HG02970 (cell line): Measurements from ENCODE around the gene SCYGR8.
"Not testable (repeated sequence)": the region's sequence is repeated elsewhere in the genome, so short reads cannot be mapped to it uniquely, and the experiment has no call there.

ENCODE experiments used
- ATAC-seq: cut with Tn5 transposase; IDR thresholded peaks from one replicate; pipeline ENCODE4 v1.9.1; 2021; ENCODE audit warnings: mild to moderate bottlenecking, moderate library complexity, moderate number of reproducible peaks; ENCODE audit not compliant: unreplicated experiment, low FRiP score

The SCYGR8 gene, protein sequence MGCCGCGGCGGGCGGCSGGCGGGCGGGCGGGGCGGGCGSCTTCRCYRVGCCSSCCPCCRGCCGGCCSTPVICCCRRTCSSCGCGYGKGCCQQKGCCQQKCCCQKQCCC

DNA sequence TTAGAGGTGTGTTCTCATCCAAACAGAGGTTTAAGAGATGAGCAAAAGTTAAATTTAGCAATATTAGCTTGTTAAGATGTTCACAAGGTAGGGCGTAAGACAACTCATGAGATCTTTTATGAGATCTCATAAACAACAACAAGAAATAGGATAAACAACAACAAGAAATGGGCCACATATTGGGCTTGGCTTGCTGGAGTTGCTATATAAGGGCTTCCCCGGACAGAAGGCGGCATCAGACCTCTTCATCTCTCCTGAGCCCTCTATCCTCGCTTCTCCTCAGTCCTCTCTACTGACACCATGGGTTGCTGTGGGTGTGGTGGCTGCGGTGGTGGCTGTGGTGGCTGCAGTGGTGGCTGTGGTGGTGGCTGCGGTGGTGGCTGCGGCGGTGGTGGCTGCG lies at the start of gene SCYGR8:
Gene SCYGR8 (plus strand): TSS at position 301 of the 400 bp plus-strand sequence. CDS start 0 bp downstream, at position 301.
- ATAC-seq, result no peak

DNA sequence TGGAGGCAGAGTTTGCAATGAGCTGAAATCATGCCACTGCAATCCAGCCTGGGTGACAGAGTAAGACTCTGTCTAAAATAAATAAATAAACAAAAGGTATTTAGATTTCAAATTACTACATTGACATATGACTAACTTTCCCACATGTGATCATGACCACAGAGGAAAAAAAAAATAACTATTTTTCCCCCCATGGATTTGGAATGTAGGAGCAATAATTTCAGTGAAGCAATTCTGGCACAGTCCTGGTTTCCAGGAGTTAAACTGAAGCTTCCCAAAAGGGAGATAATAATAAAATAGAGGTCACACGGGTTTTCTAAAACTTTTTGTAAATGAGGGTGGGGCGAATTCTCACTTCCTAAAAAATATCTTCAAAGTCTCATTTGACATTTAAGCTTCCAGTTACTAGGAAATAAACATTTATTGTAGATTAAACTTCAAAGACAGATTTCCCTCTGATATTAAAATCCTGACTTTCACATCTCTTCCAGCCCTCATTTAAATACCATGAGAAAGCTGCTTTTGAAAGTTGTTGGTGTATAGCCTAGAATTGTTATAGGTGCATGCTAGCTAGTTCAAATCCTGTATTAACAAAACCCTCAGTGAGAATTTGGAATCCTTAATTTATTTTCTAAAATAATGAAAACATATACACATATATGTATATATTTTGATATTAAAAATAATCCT lies 48.6 kb upstream of the SCYGR8 start:
- no peak for ATAC-seq

DNA sequence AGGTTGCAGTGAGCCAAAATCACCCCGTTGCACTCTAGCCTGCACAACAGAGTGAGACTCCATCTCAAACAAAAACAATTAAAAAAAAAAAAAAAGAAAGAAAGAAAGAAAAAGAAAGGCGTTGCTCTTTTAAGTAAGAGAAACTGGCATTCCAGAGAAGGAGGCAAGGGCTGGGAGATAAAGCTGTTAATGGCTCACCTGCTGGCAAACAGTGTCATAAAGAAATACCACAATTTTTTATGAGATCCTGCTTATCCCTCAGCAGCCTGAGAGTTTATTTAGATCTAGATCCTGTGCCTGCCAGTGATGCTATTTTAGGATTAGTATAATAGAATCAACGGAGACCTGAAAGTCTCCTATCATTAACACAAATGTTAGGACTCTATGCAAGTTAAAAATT lies 44.1 kb upstream of the SCYGR8 start:
- ATAC-seq, result no peak

DNA sequence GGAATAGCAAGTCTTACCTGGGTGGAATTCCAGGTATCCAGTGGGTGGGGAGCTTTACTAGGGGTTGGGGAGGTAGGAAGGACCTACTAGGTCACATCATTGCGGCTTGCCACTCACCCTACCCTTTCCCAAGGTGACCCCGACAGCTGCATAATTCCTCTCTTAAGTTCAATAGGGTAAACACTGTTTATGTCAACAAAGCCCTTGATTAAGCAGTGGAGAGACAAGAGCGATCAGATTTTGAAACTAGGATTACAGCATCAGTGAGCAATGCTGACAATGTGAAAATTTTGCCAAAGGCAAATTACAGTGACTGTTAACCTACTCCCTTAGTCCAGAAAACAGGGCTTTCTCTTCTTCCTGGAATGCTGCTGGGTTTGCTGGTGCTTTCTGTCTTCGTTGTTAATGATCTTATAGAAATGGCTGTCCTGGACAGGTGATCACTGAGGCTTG lies 42.4 kb upstream of the SCYGR8 start:
- no peak for ATAC-seq

DNA sequence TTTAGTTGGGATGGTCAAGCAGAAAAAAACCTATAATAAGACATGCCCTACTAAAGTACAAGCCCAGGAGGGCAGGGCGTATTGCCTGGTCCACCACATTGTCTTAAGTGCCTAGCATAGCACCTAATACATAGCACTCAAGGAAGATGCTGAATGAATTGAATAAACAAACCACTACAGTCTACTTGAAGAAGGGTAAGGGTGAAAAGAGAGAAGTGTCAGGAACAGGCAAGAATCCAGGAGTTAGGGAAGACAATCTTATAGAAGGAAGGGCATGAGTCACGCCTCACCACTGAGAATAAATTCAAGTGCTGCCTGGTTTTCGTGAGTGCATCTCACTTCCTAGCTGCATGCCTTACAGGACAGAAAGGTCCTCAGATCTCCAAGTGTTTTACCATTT lies 41.7 kb upstream of the SCYGR8 start:
- ATAC-seq, result no peak

DNA sequence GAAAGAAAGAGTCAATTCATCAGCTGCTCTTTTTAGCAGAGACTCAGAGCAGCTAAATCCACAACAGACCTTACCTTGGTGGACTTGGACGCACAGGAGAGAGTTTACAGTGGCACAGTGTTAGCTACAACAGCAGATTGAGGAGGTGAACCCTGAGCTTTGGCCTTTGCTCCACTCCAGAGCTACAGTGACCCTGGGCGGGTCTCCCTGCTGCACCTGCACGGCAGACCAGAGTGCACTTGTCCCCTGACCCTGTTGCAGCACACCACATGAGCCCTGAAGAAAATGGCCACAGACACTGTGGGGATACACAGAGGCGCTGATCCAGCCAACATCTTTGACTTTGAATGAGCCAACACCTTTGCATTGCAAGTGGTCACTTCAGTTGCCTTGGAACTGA lies 38.8 kb upstream of the SCYGR8 start:
- no peak for ATAC-seq

DNA sequence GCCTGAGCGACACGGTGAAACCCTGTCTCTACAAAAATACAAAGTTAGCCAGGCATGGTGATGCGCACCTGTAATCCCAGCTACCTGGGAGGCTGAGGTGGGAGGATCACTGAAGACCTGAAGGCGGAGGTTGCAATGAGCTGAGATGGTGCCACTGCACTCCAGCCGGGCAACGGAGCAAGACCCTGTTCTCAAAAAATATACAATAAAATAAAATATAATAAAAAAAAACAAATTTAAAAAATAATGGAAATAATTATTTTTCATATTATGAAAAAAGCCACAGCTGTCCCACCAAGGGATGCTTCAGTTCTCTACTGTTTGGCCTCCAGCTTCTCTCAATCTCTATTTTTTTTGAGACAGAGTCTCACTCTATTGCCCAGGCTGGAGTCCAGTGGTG lies 38.3 kb upstream of the SCYGR8 start:
- no peak for ATAC-seq

DNA sequence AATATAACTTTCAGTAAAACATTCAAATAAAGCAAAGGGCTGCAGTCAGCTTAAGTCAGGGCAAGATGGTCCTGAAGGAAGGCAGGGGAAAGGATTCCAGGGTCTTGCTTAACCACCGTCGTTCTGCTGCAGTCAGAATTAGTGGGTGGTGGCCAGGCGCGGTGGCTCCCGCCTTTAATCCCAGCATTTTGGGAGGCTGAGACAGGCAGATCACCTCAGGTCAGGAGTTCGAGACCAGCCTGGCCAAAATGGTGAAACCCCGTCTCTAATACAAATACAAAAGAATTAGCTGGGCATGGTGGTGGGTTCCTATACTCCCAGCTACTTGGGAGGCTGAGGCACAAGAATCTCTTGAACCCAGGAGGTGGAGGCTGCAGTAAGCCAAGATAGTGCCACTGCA lies 34.7 kb upstream of the SCYGR8 start:
- ATAC-seq, result no peak

DNA sequence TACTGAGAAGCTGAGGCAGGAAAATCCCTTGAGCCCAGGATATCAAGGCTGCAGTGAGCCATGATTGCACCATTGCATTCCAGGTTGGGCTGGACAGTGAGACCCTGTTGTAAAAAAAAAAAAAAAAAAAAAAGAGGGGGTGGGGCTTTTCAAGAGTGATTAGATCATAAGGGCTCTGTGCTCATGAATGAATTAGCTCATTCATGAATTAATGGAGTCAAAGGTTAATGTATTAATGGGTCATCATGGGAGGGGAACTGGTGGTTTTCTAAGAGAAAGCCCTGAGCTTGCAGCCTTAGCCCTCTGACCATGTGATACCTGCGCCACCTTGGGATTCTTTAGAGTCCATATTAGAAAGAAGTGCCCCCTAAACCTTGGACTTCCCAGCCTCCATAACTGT lies 32.4 kb upstream of the SCYGR8 start:
- ATAC-seq, result no peak

DNA sequence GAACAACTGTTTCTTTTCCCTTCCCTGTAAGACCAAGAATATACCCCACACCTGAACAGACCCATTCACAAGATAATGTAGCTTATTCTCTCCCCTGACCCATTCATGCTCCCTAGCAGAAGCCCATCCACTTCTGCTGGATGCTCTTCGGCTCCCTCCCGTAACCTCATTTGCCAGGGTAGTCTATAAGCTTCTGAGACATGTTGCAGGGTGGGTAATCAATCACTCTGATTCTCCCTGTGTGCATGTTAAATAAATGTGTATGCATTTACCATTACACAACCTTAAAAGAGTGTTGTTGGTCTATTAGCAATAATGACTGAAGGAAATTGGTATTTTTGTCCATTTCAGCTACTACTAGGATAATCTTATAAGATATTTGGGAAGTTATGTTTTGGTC lies 29.2 kb upstream of the SCYGR8 start:
- ATAC-seq, result no peak

DNA sequence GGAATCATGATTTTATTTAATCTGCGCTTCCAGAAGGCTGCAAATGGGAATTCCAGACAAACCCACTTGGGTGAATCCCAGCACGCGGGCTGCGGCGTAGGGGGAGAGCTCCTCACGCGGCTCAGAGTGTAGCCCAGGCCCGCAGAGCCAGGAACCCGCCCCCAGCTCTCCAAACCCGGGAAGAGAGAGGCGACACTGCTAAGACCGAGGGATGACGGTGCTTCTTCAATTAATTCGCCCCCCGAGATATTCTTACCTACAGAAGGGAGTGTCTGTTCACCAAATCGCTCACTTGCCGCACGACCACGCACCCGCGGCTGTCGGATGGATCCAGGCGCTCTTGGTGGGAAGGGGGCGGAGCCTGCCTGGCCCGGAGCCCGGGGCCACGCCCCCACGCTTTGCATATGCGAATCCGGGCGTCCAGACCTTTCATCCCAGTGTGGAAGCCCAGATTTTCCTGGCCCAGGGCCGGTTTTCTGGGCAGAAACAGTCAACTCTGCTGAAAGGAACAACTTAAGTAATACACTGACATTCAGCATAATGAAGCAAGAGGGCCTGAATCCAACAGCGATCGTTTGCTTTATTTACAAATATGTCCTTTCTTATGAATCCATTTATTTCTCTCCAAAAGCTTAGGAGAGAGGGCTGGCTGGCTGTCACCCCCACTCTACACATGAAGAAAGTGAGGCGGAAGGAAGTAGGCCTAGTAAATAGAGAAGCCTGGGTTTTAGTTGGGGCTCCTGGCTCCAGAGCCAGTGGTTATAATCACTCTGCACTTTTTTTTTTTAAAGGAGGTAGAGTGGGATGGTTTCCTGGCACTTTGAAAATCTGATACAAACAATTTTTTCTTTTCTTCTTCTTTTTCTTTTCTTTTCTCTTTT lies 27.8 kb upstream of the SCYGR8 start, which contains the start of gene SLC19A3:
Gene SLC19A3 (minus strand): TSS at position 342 of the 881 bp plus-strand sequence. CDS start 15,710 bp downstream, outside the sequence.
- ATAC-seq, result no peak

DNA sequence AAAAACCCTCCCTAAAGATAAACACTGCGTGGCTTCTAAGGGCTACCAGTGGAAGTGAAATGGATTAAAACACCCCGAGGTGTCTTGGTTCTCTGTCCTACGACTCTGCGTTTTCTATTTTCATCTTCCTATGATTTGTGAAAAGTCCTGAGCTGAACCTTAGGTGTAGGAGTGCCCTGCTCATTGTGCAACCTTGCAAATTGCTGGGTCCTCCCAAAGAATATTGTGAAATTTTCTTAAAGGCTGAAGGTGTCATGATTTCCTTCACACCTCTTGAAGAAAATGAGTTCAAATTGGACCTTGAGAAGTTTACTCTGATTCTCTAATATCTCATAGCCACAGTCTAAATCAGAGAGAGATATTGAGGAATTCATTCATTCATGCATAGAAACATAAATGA lies 26.1 kb upstream of the SCYGR8 start:
- no peak for ATAC-seq

DNA sequence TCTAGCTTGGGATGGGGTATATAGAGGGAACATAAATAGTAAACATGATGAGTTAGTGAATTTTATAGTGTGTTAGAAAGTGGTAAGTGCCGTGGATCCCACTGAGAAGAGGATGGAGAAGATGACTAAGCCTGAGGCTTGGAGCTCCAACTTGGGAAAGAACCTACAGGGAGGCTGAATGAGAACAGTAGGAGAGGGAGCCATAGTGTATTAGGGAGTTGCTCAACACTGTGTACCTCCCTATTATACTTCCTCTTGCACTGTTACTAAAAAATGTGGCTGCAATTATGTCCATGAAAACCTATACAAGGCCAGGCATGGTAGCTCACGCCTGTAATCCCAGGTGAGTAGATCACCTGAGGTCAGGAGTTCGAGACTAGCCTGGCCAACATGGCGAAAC lies 25.0 kb upstream of the SCYGR8 start:
- ATAC-seq, result no peak

DNA sequence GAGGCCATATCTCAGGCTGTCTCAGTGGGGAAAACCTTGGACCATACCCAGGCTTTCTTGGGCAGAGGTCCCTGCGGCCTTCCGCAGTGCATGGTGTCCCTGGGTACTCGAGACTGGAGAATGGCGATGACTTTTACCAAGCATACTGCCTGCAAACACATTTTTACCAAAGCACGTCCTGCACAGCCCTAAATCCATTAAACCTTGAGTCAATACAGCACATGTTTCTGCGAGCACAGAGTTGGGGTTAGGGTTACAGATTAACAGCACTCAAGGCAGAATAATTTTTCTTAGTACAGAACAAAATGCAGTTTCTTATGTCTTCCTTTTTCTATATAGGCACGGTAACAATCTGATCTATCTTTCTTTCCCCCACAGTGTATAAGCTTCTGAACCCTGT lies 22.9 kb upstream of the SCYGR8 start:
- ATAC-seq, result not testable (repeated sequence)

DNA sequence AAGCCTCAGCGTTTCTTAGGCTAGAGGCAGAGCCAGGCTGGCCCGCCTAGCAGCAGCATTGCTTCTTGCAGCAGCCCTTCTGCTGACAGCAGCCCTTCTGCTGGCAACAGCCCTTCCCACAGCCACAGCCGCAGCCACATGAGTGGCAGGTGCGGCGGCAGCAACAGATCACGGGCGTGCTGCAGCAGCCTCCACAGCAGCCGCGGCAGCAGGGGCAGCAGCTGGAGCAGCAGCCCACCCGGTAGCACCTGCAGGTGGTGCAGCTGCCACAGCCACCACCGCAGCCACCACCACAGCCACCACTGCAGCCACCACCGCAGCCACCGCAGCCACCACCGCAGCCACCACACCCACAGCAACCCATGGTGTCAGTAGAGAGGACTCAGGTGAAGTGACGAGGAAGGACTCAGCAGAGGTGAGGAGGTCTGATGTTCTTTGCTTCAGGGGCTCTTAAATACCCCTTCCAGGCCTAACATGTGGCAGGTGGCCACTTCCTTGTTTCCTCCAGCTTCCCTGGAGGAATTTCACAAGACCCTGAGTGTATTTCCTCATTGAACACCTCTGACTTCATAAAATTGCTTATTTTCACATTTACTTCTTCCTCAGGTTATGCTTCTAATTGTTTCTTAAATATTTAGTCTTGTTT lies 21.2 kb upstream of the SCYGR8 start, which contains the start of gene SCYGR6:
Gene SCYGR6 (minus strand): TSS at position 364 of the 646 bp plus-strand sequence. CDS start 0 bp downstream, at position 364.
- no peak for ATAC-seq

DNA sequence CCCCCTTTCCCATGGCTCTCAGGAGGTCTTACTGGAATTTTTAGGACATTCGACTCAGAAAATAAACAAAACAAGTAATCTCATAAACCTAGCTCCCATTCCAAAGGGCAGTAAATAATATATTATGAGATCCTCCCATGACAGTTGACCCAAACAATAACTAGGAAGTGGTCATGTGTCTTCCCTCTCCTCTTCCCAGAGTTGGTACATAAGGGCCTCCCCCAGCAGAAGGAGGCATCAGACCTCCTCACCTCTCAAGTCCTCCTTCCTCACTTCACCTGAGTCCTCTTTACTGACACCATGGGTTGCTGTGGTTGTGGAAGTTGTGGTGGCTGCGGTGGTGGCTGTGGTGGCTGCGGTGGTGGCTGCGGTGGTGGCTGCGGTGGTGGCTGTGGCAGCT lies 17.7 kb upstream of the SCYGR8 start, which contains the start of gene SCYGR7:
Gene SCYGR7 (plus strand): TSS at position 301 of the 400 bp plus-strand sequence. CDS start 0 bp downstream, at position 301.
- ATAC-seq, result no peak

DNA sequence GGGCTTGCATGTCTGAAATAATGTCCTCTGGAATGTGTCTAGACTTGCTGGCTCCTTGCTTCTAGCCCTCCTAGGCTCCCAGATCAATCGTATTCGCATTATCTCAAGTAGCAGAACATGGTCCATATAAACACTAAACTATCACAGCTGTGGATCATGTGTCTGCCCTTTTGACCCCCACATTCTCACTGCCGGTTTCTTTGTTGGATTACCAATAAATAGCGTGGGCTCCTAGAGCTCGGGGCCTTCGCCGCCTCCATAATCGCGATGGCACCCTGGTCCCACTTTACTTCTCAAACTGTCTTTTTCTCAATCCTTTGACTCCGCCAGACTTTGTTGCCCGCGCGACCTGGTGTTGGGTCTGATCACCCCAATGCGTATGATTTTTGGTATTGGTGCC lies 6.3 kb upstream of the SCYGR8 start:
- no peak for ATAC-seq

DNA sequence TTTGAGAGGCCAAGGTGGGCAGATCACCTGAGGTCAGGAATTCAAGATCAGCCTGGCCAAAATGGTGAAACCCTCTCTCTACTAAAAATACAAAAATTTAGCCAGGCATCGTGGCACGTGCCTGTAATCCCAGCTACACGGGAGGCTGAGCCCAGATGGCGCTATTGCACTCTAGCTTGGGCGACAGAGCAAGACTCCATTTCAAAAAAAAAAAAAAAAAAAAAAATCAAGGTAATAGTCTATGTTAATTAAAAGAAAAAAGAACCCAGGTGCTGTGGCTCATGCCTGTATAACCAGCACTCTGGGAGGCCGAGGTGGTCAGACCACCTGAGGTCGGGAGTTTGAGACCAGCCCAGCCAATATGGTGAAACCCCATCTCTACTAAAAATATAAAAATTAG lies 5.0 kb upstream of the SCYGR8 start:
- ATAC-seq, result not testable (repeated sequence)

DNA sequence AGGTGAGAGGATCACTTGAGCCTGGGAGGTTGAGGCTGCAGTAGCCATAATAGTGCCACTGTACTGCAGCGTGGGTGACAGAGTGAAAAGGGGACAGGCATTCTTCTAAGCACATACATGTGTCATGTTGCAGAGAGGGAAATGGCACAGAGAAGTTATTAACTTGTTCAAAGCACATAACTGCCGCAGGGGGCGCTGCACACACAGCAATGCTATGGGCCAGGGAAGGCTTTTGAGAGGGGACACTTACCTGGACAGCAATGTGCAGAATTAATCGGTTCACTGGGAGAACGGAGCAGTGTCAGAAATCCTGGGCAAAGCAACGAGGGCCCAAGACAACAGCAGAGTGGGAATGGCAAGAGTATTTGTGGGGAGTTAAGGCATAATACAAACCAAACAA lies 2.4 kb downstream of the SCYGR8 start:
- ATAC-seq, result no peak

DNA sequence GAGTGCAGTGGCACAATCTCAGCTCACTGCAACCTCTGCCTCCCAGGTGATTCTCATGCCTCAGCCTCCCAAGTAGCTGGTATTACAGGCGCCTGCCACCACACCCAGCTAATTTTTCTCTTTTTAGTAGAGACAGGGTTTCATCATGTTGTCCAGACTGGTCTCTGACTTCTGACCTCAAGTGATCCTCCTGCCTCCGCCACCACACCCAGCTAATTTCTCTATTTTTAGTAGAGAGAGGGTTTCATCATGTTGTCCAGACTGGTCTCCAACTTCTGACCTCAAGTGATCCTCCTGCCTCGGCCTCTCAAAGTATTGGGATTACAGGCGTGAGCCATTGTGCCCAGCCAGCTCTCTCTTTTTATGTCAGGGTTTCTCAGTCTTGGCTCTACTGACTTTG lies 10.6 kb downstream of the SCYGR8 start:
- not testable (repeated sequence) for ATAC-seq
